Liver (tissue), 9 donors: ENCODE data around the gene HOXA4. TPM values are rescaled to one million over a fixed set of nuclear protein-coding genes. Genes with fewer than 3 reads are reported as not detected.

Experiments used
- DNase-seq: peaks from one replicate; pipeline ENCODE4 v3.0.0-alpha.2; 2017; ENCODE audit warnings: low spot score
- H3K27ac ChIP-seq, 2 donors: one replicate each; pipeline ENCODE4 v1.7.0; 2013; ENCODE audit warnings: inconsistent platforms in 2 of 2, low read length in 2 of 2, control low read depth in 1 of 2, low read depth in 1 of 2, mild to moderate bottlenecking in 1 of 2
- H3K27me3 ChIP-seq, 4 donors: one replicate each; pipeline versions ENCODE4 v1.6.1 to v1.7.0; 2013; ENCODE audit warnings: low read length in 3 of 4, inconsistent platforms in 1 of 4, mild to moderate bottlenecking in 1 of 4, moderate library complexity in 1 of 4; ENCODE audit not compliant: control insufficient read depth in 4 of 4, insufficient read depth in 4 of 4
- H3K36me3 ChIP-seq, 4 donors: one replicate each; pipeline versions ENCODE4 v1.6.1 to v1.7.0; 2013; ENCODE audit warnings: low read length in 3 of 4, mild to moderate bottlenecking in 3 of 4, low read depth in 1 of 4, moderate library complexity in 1 of 4; ENCODE audit not compliant: control insufficient read depth in 4 of 4, insufficient read depth in 3 of 4
- H3K4me1 ChIP-seq, 4 donors: one replicate each; pipeline versions ENCODE4 v1.6.1 to v1.7.0; 2013; ENCODE audit warnings: low read length in 3 of 4, mild to moderate bottlenecking in 3 of 4, moderate library complexity in 1 of 4; ENCODE audit not compliant: control insufficient read depth in 4 of 4, insufficient read depth in 4 of 4
- H3K4me3 ChIP-seq, 3 donors: one replicate each; pipeline versions ENCODE4 v1.6.1 to v1.7.0; 2013; ENCODE audit warnings: low read length in 3 of 3, control low read depth in 1 of 3, low read depth in 1 of 3, mild to moderate bottlenecking in 1 of 3
- H3K9ac ChIP-seq, 2 donors: one replicate each; pipeline ENCODE4 v1.7.0; 2013; ENCODE audit warnings: low read length in 2 of 2, mild to moderate bottlenecking in 2 of 2, moderate library complexity in 2 of 2, control low read depth in 1 of 2, low read depth in 1 of 2
- H3K9me3 ChIP-seq, 4 donors: one replicate each; pipeline versions ENCODE4 v1.6.1 to v1.7.0; 2013; ENCODE audit warnings: low read length in 3 of 4; ENCODE audit not compliant: control insufficient read depth in 4 of 4
- ATF3 ChIP-seq: IDR thresholded peaks from 2 replicates; pipeline ENCODE4 v1.6.1; 2016; ENCODE audit warnings: antibody characterized with exemption
- CTCF ChIP-seq: fragments of 150-350 bp; IDR thresholded peaks from 2 replicates; pipeline ENCODE4 v1.5.1; 2017; ENCODE audit warnings: improper control_type of control experiment, low read depth, low read length; ENCODE audit not compliant: missing input control
- EGR1 ChIP-seq, 2 donors: IDR thresholded peaks; 2 replicates each; pipeline ENCODE4 v1.6.1; 2016 to 2018; ENCODE audit warnings: antibody characterized with exemption in 2 of 2, low read depth in 2 of 2
- FOXA1 ChIP-seq: IDR thresholded peaks from 2 replicates; pipeline ENCODE4 v1.6.1; 2016; ENCODE audit warnings: antibody characterized with exemption
- FOXA2 ChIP-seq: IDR thresholded peaks from 2 replicates; pipeline ENCODE4 v1.6.1; 2016; ENCODE audit warnings: antibody characterized with exemption
- GABPA ChIP-seq, 2 donors: IDR thresholded peaks in 1 of 2; conservative IDR thresholded peaks in 1 of 2; 2 replicates each; pipeline ENCODE4 v1.6.1; 2016; ENCODE audit warnings: antibody characterized with exemption in 2 of 2, mild to moderate bottlenecking in 1 of 2, moderate library complexity in 1 of 2
- HNF4A ChIP-seq, 2 donors: conservative IDR thresholded peaks; 2 replicates each; pipeline ENCODE4 v1.6.1; 2016; ENCODE audit warnings: antibody characterized with exemption in 2 of 2, mild to moderate bottlenecking in 2 of 2
- HNF4G ChIP-seq: IDR thresholded peaks from 2 replicates; pipeline ENCODE4 v1.6.1; 2016; ENCODE audit warnings: antibody characterized with exemption
- JUND ChIP-seq, 2 donors: IDR thresholded peaks; 2 replicates each; pipeline ENCODE4 v1.6.1; 2016; ENCODE audit warnings: antibody characterized with exemption in 2 of 2
- NR2F2 ChIP-seq: IDR thresholded peaks from 2 replicates; pipeline ENCODE4 v1.6.1; 2016; ENCODE audit warnings: antibody characterized with exemption
- RAD21 ChIP-seq, 2 donors: IDR thresholded peaks; 2 replicates each; pipeline ENCODE4 v1.6.1; 2016; ENCODE audit warnings: antibody characterized with exemption in 2 of 2, mild to moderate bottlenecking in 2 of 2
- REST ChIP-seq: IDR thresholded peaks from 2 replicates; pipeline ENCODE4 v1.6.1; 2016; ENCODE audit warnings: antibody characterized with exemption, mild to moderate bottlenecking
- RXRA ChIP-seq, 2 donors: IDR thresholded peaks; 2 replicates each; pipeline ENCODE4 v1.6.1; 2017 to 2018; ENCODE audit warnings: antibody characterized with exemption in 2 of 2, mild to moderate bottlenecking in 1 of 2
- SP1 ChIP-seq: IDR thresholded peaks from 2 replicates; pipeline ENCODE4 v1.6.1; 2018; ENCODE audit warnings: antibody characterized with exemption, mild to moderate bottlenecking
- TAF1 ChIP-seq: conservative IDR thresholded peaks from 2 replicates; pipeline ENCODE4 v1.6.1; 2016; ENCODE audit warnings: antibody characterized with exemption, mild to moderate bottlenecking
- ZBTB33 ChIP-seq: IDR thresholded peaks from 2 replicates; pipeline ENCODE4 v1.6.1; 2016; ENCODE audit warnings: antibody characterized with exemption
- WGBS: extraction: QIAGEN DNeasy Blood & Tissue Kit; methylation state at CpG from one replicate; pipeline ENCODE4 v1.1.7; 2013; 5-methylcytosine and 5-hydroxymethylcytosine counted together
- polyA plus RNA-seq, 2 donors: library from polyadenylated mRNA; stranded (reverse) in 1 of 2; unstranded in 1 of 2; fragments of 200-250 nt in 1 of 2; fragments of >200 nt in 1 of 2; fragmentation: Nextera tagmentation in 1 of 2; extraction: Ambion mirVana in 1 of 2; gene quantifications; one replicate each; pipeline versions ENCODE4 v1.2.1 to v1.2.3, GENCODE V29; 2013 to 2015
- total RNA-seq, 2 donors: library from RNA; depleted of rRNA; stranded (reverse); fragments of >200 nt; gene quantifications; one replicate each; pipeline ENCODE4 v1.2.3, GENCODE V29; 2014
- donor health status: healthy.
- donor health status: healthy.
- donor health status: healthy.
- donor health status: healthy.
- donor health status: healthy.

The HOXA4 gene
- total and polyA plus RNA-seq, 4 donors = 0.17 to 1.1 (median 0.30) TPM

- Histone ChIP-seq H3K4me1 (peaks cover 14 to 39% (median 22%) of the 10 kb centered on the region in 4 donors), H3K9me3 (peaks cover 0 to 5% (median 0%) of the 10 kb centered on the region in 4 donors), H3K4me3 (no peak overlapping the region), H3K36me3 (no peaks in the 10 kb centered on the region), H3K9ac (no peak overlapping the region), H3K27ac (no peak overlapping the region), H3K27me3 (peaks cover 15 to 56% (median 41%) of the 10 kb centered on the region in 4 donors)
- no peak for TF ChIP-seq JUND (IDR thresholded peaks at IDR 0.05)
- TF ChIP-seq ATF3 = no peak
- TF ChIP-seq RXRA (IDR thresholded peaks at IDR 0.05) = no peak
- no peak for TF ChIP-seq HNF4A (conservative IDR thresholded peaks at IDR 0.05)
- no peak for TF ChIP-seq GABPA (IDR thresholded peaks at IDR 0.05 in 1 of 2, conservative IDR thresholded peaks at IDR 0.05 in 1 of 2)
- TF ChIP-seq REST = no peak
- TF ChIP-seq SP1 = no peak
- TF ChIP-seq RAD21 (IDR thresholded peaks at IDR 0.05) = no peak
- no peak for TF ChIP-seq FOXA2
- no peak for TF ChIP-seq EGR1 (IDR thresholded peaks at IDR 0.05; ENCODE audit: low read depth in 2 of 2)
- no peak for TF ChIP-seq CTCF
- no peak for TF ChIP-seq TAF1
- TF ChIP-seq FOXA1 = no peak
- TF ChIP-seq NR2F2 = no peak
- no peak for TF ChIP-seq HNF4G
- no peak for TF ChIP-seq ZBTB33
- WGBS = 6% methylated on average over 63 of the region's 63 CpGs
- DNase-seq = no peak
Observed at GRCh38 chr7:27155816-27156507, 25.4 kb upstream of the HOXA4 start.
